ENCODE results near the gene BCL2.
"Not testable (repeated sequence)": the region's sequence is repeated elsewhere in the genome, so short reads cannot be mapped to it uniquely, and the experiment has no call there.

BCL2 gene

GRCh38 chr18:63319383-63320122 lies at the start of gene BCL2:
Gene BCL2, minus strand, starts transcription at chr18:63319769.
- no peak for DNase-seq (ENCODE audit: low read depth, low spot score)

GRCh38 chr18:63368611-63369010 lies 49.0 kb upstream of the BCL2 start:
- DNase-seq (ENCODE audit: low read depth, low spot score), result no peak

- peak; percentile 95 for DNase-seq (ENCODE audit: low read depth, low spot score)
Measured at GRCh38 chr18:63367053-63367953, 47.7 kb upstream of the BCL2 start, which contains the start of gene KDSR. Gene KDSR, minus strand, starts transcription at chr18:63367206. Its CDS starts 88 bp downstream, at chr18:63367118.

GRCh38 chr18:63366213-63367052 lies 46.9 kb upstream of the BCL2 start:
- DNase-seq (ENCODE audit: low read depth, low spot score), result no peak

- no peak for DNase-seq (ENCODE audit: low read depth, low spot score)
Measured at GRCh38 chr18:63365876-63366212, 46.3 kb upstream of the BCL2 start.

GRCh38 chr18:63363951-63364350 lies 44.4 kb upstream of the BCL2 start:
- DNase-seq (ENCODE audit: low read depth, low spot score), result no peak

- not testable (repeated sequence) for DNase-seq (ENCODE audit: low read depth, low spot score)
Measured at GRCh38 chr18:63363420-63363819, 43.9 kb upstream of the BCL2 start.

GRCh38 chr18:63356272-63356896 lies 36.8 kb upstream of the BCL2 start:
- DNase-seq (ENCODE audit: low read depth, low spot score), result no peak

- DNase-seq (ENCODE audit: low read depth, low spot score), result no peak
Measured at GRCh38 chr18:63350230-63350629, 30.7 kb upstream of the BCL2 start.

GRCh38 chr18:63348508-63349136 lies 29.1 kb upstream of the BCL2 start:
- no peak for DNase-seq (ENCODE audit: low read depth, low spot score)

- no peak for DNase-seq (ENCODE audit: low read depth, low spot score)
Measured at GRCh38 chr18:63346480-63347183, 27.1 kb upstream of the BCL2 start.

- DNase-seq (ENCODE audit: low read depth, low spot score), result no peak
Measured at GRCh38 chr18:63346031-63346430, 26.5 kb upstream of the BCL2 start.

GRCh38 chr18:63344918-63345317 lies 25.3 kb upstream of the BCL2 start:
- DNase-seq (ENCODE audit: low read depth, low spot score), result no peak

GRCh38 chr18:63344263-63344662 lies 24.7 kb upstream of the BCL2 start:
- DNase-seq (ENCODE audit: low read depth, low spot score), result no peak

- no peak for DNase-seq (ENCODE audit: low read depth, low spot score)
Measured at GRCh38 chr18:63342206-63342605, 22.6 kb upstream of the BCL2 start.

- DNase-seq (ENCODE audit: low read depth, low spot score), result no peak
Measured at GRCh38 chr18:63339920-63340484, 20.4 kb upstream of the BCL2 start.

- DNase-seq (ENCODE audit: low read depth, low spot score), result peak; percentile 69
Measured at GRCh38 chr18:63336366-63337099, 17.0 kb upstream of the BCL2 start.

- DNase-seq (ENCODE audit: low read depth, low spot score), result no peak
Measured at GRCh38 chr18:63331105-63331504, 11.5 kb upstream of the BCL2 start.

GRCh38 chr18:63329431-63330145 lies 10.0 kb upstream of the BCL2 start:
- no peak for DNase-seq (ENCODE audit: low read depth, low spot score)
